Anterior cingulate cortex (tissue), 58 donors: ENCODE measurements around the gene ADGRV1.

Source experiments
- DNase-seq, 58 donors: peaks; one replicate each; lab custom pipeline; 2025; lab: John Stamatoyannopoulos, UW

Gene ADGRV1

GRCh38 chr5:90558344-90559192 is at the start of gene ADGRV1:
TSS of gene ADGRV1 (plus strand) at chr5:90558797. CDS start at chr5:90558896, 99 bp downstream.
- peak in 56 of 58 donors; percentile 24 to 91 (median 69) for DNase-seq

- DNase-seq = no peak
These were observed 48.2 kb upstream of the ADGRV1 start for GRCh38 chr5:90510438-90510837.

GRCh38 chr5:90514520-90514919 is 44.1 kb upstream of the ADGRV1 start:
- DNase-seq = no peak

- no peak for DNase-seq
These were observed 39.9 kb upstream of the ADGRV1 start for GRCh38 chr5:90518661-90519060.

- no peak for DNase-seq
These were observed 39.5 kb upstream of the ADGRV1 start for GRCh38 chr5:90519081-90519480.

- peak in 9 of 58 donors; percentile 15 to 54 (median 39) for DNase-seq
These were observed 29.9 kb upstream of the ADGRV1 start for GRCh38 chr5:90528601-90529193.

GRCh38 chr5:90529194-90529938 is 29.2 kb upstream of the ADGRV1 start, which contains the start of gene LYSMD3:
TSS of gene LYSMD3 (minus strand) at chr5:90529584. CDS start at chr5:90525289, 4,295 bp downstream.
- DNase-seq = peak; percentile 62 to 97 (median 92)

- peak in 43 of 58 donors; percentile 27 to 86 (median 68) for DNase-seq
These were observed 28.5 kb upstream of the ADGRV1 start for GRCh38 chr5:90529939-90530677.

GRCh38 chr5:90530736-90531487 is 27.7 kb upstream of the ADGRV1 start:
- peak in 3 of 58 donors; percentile 1 to 3 (median 2) for DNase-seq

- DNase-seq = no peak
These were observed 24.8 kb upstream of the ADGRV1 start for GRCh38 chr5:90533794-90534193.

GRCh38 chr5:90534922-90535321 is 23.7 kb upstream of the ADGRV1 start:
- DNase-seq = no peak

- DNase-seq = no peak
These were observed 15.6 kb upstream of the ADGRV1 start for GRCh38 chr5:90542827-90543519.

- no peak for DNase-seq
These were observed 13.1 kb upstream of the ADGRV1 start for GRCh38 chr5:90545511-90545910.

- no peak for DNase-seq
These were observed 12.3 kb upstream of the ADGRV1 start for GRCh38 chr5:90546216-90546837.

- DNase-seq = no peak
These were observed 11.5 kb upstream of the ADGRV1 start for GRCh38 chr5:90547072-90547536.

- DNase-seq = peak in 14 of 58 donors; percentile 1 to 37 (median 10)
These were observed 10.5 kb upstream of the ADGRV1 start for GRCh38 chr5:90548069-90548593.

GRCh38 chr5:90549223-90549622 is 9.4 kb upstream of the ADGRV1 start:
- DNase-seq = no peak

GRCh38 chr5:90549729-90550275 is 8.8 kb upstream of the ADGRV1 start:
- no peak for DNase-seq
